Measurements from ENCODE around the gene TNFRSF13B.
"Not testable (repeated sequence)": the region's sequence is repeated elsewhere in the genome, so short reads cannot be mapped to it uniquely, and the experiment has no call there.

Gene TNFRSF13B

GRCh38 chr17:16971458-16972338, at the start of gene TNFRSF13B:
TSS of gene TNFRSF13B (minus strand) at chr17:16972118. CDS start at chr17:16972075, 43 bp downstream.
- no peak for DNase-seq

- no peak for DNase-seq
Measured at GRCh38 chr17:17021194-17021863, 49.4 kb upstream of the TNFRSF13B start.

DNA sequence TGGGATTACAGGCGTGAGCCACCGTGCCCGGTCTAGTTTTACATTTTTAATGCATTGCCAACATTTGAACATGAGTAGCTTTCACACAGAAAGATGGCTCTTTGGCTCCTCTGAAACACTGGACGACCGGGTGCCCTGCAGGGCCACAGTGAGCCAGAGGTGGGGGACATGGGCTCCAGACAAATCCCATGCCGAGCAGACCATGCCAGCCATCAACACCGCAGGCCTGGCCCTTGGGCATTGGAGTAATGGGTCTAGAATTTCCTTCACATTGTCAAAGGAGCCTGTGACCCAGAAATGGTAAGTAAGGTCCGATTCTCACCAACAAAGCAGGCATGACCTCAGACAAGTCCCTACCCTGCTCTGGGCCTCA, 48.9 kb upstream of the TNFRSF13B start:
- DNase-seq, result no peak

GRCh38 chr17:17019891-17020456, 48.1 kb upstream of the TNFRSF13B start:
- DNase-seq, result no peak

GRCh38 chr17:17019430-17019762, 47.5 kb upstream of the TNFRSF13B start:
- DNase-seq, result no peak

- DNase-seq, result no peak
Measured at GRCh38 chr17:17018612-17019429, 46.9 kb upstream of the TNFRSF13B start.

DNA sequence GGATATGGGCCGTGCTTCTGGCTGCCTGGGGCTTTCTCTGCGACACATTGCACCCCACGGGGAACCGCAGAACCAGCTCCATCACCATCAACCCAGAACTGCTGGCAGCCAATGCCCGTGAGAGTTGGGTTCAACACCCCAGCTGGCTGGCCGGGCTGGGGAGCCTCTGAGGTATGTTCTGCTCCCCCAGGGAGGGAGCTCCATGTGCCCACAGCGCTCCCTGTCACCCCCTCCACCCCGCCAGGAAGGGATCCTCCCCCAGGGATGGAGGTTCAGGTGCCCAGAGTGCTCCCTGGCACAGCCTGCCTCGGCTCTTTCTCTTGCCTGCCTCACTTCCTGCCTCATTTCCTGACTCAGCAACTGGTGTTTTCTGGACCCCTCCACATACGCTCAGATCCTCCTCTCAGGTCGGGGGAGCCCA, 46.1 kb upstream of the TNFRSF13B start:
- DNase-seq, result no peak

DNA sequence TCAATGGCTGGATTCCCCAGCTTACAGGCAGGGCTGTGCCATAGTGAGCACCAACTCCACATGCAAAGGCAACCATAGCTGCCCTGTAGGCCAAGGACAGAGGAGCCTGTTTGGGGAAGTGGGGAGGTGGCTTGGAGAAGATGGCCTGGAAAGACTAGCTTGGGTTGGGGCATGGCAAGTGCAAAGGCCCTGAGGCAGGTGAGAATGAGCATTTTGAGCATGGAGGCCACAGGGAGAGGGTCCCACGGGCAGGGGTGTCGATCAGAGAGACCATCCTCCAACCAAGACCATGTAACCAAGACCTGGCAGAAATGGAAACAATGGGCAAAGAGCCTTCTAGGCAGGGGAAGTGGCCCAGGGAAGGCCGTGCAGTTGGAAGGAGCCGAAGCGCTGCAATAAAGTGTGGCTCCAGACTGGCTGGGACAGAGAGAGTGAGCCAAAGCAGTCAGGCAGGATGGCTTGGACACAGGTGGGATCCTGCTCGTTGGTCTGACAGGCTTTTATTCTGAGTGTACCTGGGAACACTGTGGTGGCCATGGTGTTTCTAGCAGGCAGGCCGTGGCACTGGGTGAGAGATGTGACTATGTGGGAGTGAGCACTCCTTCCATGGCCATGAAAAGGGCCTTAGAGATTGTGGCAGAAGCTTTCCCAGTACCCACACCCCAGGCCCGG, 45.6 kb upstream of the TNFRSF13B start:
- no peak for DNase-seq

GRCh38 chr17:17016199-17017197, 44.6 kb upstream of the TNFRSF13B start:
- not testable (repeated sequence) for DNase-seq

GRCh38 chr17:17015230-17015629, 43.3 kb upstream of the TNFRSF13B start:
- no peak for DNase-seq

DNA sequence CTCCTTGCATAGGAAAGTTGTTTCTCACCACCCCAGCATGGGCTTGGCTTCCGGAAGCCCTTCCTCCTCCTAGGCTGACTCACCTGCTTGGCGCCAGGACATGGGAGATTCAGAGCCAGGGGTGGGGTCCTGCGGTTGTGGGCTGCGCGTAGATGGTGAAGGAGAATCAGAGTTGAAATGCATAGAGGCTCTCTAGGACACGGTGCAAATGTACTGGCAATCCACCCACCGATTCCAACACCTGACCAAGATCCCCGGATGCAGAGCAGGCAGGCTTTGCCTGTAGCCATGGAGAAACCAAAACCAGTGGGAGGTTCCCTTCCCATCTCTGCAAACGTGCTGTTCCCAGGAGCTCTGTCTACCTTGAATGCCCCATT, 42.8 kb upstream of the TNFRSF13B start:
- not testable (repeated sequence) for DNase-seq

DNA sequence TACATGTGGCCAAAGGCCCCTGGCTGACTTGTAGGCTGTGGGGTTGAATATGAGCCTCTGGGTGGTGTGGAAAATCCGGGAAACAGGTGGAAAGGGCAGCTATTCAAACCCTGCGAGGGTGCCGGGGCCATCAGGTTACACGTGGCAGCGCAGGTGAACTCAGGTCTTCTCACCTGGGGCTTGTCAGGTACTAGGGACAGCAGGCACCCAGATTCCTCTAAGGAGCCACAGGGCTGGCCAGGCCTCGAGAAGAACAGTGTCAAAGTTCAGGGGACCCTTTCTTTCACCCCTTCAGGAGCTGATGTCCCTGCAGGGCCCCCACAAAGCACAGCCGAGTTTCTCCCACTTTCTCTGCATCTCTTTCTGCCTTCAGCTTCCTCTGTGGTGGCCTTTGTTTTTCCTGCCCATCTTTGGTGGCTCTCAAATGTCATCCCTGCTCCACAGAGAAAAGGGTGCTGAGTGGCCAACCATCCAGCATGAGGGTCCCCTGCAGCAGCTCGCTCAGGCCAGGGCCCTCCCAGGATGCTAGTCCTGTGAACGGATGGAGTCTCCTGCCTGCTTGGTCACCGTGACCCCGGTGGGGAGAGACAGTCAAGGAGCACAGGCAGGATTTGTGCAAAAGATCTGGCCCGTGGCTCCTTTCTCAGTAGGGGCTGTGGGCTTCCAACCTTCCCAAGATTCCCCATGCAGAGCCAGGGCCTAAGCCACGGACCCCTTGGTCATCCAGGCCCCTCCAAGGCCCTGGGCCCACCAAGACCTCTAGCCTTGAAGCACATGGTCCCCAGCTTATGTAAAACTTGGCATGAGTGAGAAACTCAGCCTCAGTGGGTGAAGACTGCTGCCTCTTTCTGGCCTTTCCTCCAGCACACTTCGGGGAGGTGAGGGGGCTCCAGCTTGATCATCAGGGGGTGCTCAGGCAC, 42.2 kb upstream of the TNFRSF13B start:
- not testable (repeated sequence) for DNase-seq

GRCh38 chr17:17011043-17011907, 39.4 kb upstream of the TNFRSF13B start:
- DNase-seq, result not testable (repeated sequence)

DNA sequence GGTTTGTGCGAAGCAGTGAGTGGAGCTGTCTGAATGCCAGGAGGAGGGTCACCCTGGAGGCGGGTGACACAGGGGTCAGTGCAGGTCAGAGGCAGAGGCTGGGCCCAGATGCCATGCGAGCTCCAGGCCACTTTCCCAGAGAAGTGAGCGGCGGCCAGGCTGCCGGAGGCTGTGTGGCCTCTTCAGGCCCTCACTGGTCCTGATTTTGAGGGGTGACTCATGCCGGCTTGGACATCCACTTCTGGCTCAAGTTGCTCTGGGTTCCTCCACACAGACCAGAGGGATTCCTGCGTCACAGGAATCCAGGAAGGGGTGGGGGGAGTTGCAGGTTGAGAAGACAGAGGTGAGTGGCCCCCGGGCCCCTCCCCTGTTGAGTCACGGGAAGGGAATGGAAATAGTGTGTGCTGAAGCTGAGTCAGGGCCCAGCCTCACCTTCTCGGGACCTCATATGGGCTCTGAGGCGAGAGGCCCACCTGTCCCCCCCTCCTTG, 38.7 kb upstream of the TNFRSF13B start:
- DNase-seq, result not testable (repeated sequence)

- DNase-seq, result not testable (repeated sequence)
Measured at GRCh38 chr17:17009972-17010371, 38.1 kb upstream of the TNFRSF13B start.

DNA sequence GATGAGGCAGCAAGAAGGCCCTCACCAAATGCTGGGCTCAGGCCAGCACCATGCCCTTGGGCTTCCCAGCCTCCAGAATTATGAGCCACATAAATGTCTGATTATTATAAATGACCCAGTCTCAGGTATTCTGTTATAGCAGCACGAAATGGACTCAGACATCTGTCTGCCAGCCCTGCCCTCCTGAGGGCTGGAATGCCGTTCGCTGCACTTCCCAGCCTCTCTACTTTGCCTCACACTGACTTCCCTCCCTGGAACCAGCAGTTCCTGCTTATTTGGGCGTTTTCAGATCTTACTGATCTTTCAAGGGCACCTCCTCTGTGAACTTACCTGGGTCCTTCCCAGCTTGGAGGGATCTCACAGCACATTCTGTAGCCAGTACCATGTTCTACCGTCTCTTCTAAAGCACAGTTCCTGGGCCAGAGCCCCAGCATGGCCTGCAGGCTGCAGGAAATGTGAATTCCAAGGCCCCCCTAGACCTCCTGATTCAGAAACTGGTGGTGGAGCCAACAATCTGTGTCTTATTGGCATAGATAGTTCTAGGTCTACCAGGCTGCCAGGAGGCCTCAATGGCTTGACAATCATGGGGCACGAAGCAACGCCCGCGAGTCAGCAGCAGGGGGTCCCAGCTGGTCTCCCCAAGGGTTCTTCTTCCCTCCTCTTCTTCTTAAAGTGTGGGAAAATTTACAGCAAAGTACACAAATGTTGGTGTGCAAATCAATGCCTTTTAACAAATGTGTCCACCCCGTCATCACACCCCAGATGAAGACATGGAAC, 36.9 kb upstream of the TNFRSF13B start:
- not testable (repeated sequence) for DNase-seq

DNA sequence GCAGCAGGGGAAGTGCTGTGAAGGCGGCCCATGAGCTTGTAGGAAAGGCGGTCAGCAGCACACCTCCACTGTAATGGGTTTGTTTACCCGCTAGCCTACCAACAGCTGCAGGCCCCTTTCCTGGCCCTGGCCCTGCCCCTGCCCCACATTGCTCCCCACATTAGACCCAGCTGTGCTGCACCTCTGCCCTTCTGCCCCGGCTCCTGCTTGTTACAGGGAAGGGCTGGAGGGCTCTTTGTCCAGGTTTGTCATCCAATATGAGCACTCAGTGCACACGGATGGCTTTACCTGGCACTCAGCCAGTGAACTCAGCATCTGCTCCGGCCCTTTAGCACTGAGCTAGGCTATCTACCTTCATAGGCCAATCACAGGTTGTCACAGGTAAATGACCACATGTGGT, 36.0 kb upstream of the TNFRSF13B start:
- DNase-seq, result not testable (repeated sequence)
